IMR-90 (cell line): ENCODE data around the gene ETS1. TPM values are rescaled to one million over a fixed set of nuclear protein-coding genes. Genes with fewer than 3 reads are reported as not detected.

Experiments used
- ATAC-seq: fragments of 200-7000 bp; cut with Tn5 transposase; 2 replicates; pipeline ENCODE4 v1.9.1; 2020; ENCODE audit warnings: low read depth, mild to moderate bottlenecking, moderate library complexity
- BruUV-seq: library from RNA; stranded (reverse); fragments of 400-500 nt; replicated peaks from 2 replicates; lab custom pipeline; 2021; lab: Mats Ljungman, UMichigan
- CTCF ChIA-PET: fragments of 300-600 bp; formaldehyde crosslinking; extraction: SDS; loops from one replicate; lab custom pipeline; 2021; ENCODE audit warnings: antibody characterized with exemption; lab: Yijun Ruan, JAX
- POLR2A ChIA-PET: fragments of 300-600 bp; sonication (Branson Sonifier 250); formaldehyde crosslinking; loops from one replicate; lab custom pipeline; 2022; ENCODE audit warnings: antibody characterized with exemption; ENCODE audit not compliant: unreplicated experiment; lab: Charles Lee
- DNase-seq: peaks from one replicate; pipeline ENCODE4 v3.0.0; 2013
- H2AFZ ChIP-seq: replicated peaks from 2 replicates; pipeline ENCODE3; 2013; ENCODE audit warnings: low read length, mild to moderate bottlenecking; ENCODE audit not compliant: poor library complexity
- H2AK5ac ChIP-seq: 2 replicates; pipeline ENCODE4 v1.6.1; 2013; ENCODE audit warnings: low read depth, low read length, inconsistent platforms
- H2AK9ac ChIP-seq: replicated peaks from 2 replicates; pipeline ENCODE3; 2013; ENCODE audit warnings: mild to moderate bottlenecking, low read depth, low read length, moderate library complexity; ENCODE audit not compliant: poor library complexity
- H2BK120ac ChIP-seq: 2 replicates; pipeline ENCODE4 v1.6.1; 2013; ENCODE audit warnings: low read depth, low read length, inconsistent platforms
- H2BK15ac ChIP-seq: 3 replicates; pipeline ENCODE4 v1.6.1; 2013; ENCODE audit warnings: low read depth, low read length, inconsistent platforms
- H2BK20ac ChIP-seq: 2 replicates; pipeline ENCODE4 v1.6.1; 2013; ENCODE audit warnings: low read depth, mild to moderate bottlenecking, inconsistent platforms, low read length, moderate library complexity
- H2BK5ac ChIP-seq: 2 replicates; pipeline ENCODE4 v1.6.1; 2013; ENCODE audit warnings: mild to moderate bottlenecking, low read depth, low read length, inconsistent platforms; ENCODE audit not compliant: poor library complexity, severe bottlenecking
- H3K14ac ChIP-seq: replicated peaks from 2 replicates; pipeline ENCODE4 v1.6.1; 2013; ENCODE audit warnings: low read depth, low read length, inconsistent platforms
- H3K18ac ChIP-seq: 2 replicates; pipeline ENCODE4 v1.6.1; 2013; ENCODE audit warnings: low read depth, low read length, control low read depth
- H3K23ac ChIP-seq: 2 replicates; pipeline ENCODE4 v1.6.1; 2013; ENCODE audit warnings: low read depth, low read length, inconsistent platforms
- H3K27ac ChIP-seq: 2 replicates; pipeline ENCODE4 v1.5.1; 2013; ENCODE audit warnings: mild to moderate bottlenecking, control low read depth, low read length; ENCODE audit not compliant: insufficient read depth
- H3K27me3 ChIP-seq: 2 replicates; pipeline ENCODE4 v1.6.1; 2013; ENCODE audit warnings: low read length; ENCODE audit not compliant: control insufficient read depth, insufficient read depth
- H3K36me3 ChIP-seq: 2 replicates; pipeline ENCODE4 v1.6.1; 2013; ENCODE audit warnings: low read length, mixed read lengths; ENCODE audit not compliant: control insufficient read depth, insufficient read depth
- H3K4ac ChIP-seq: 2 replicates; pipeline ENCODE4 v1.6.1; 2013; ENCODE audit warnings: low read depth, low read length, inconsistent platforms
- H3K4me1 ChIP-seq: 2 replicates; pipeline ENCODE4 v1.6.1; 2013; ENCODE audit warnings: low read length, mixed read lengths; ENCODE audit not compliant: control insufficient read depth, insufficient read depth
- H3K4me2 ChIP-seq: 2 replicates; pipeline ENCODE4 v1.6.1; 2013; ENCODE audit warnings: low read depth, mild to moderate bottlenecking, control low read depth, low read length, moderate library complexity
- H3K4me3 ChIP-seq: 2 replicates; pipeline ENCODE4 v1.5.1; 2013; ENCODE audit warnings: low read depth, mild to moderate bottlenecking, control low read depth, low read length, moderate library complexity; ENCODE audit not compliant: insufficient read depth
- H3K56ac ChIP-seq: 2 replicates; pipeline ENCODE4 v1.6.1; 2013; ENCODE audit warnings: low read length, inconsistent platforms; ENCODE audit not compliant: insufficient read depth; ENCODE audit errors: extremely low read depth
- H3K79me1 ChIP-seq, 2 experiments: 2 replicates each; pipeline ENCODE4 v1.6.1; 2013; ENCODE audit warnings: low read length in 2 of 2, inconsistent platforms in 1 of 2, low read depth in 1 of 2
- H3K9ac ChIP-seq: 2 replicates; pipeline ENCODE4 v1.6.1; 2013; ENCODE audit warnings: low read depth, low read length, control low read depth
- H3K9me1 ChIP-seq: 2 replicates; pipeline ENCODE4 v1.6.1; 2013; ENCODE audit warnings: low read length, inconsistent platforms; ENCODE audit not compliant: insufficient read depth
- H3K9me3 ChIP-seq: 2 replicates; pipeline ENCODE4 v1.6.1; 2013; ENCODE audit warnings: low read length; ENCODE audit not compliant: control insufficient read depth, insufficient read depth
- H4K20me1 ChIP-seq: 2 replicates; pipeline ENCODE4 v1.6.1; 2013; ENCODE audit warnings: low read length, inconsistent platforms; ENCODE audit not compliant: insufficient read depth
- H4K5ac ChIP-seq: 2 replicates; pipeline ENCODE4 v1.6.1; 2013; ENCODE audit warnings: mild to moderate bottlenecking, low read depth, low read length, control low read depth
- H4K8ac ChIP-seq, 2 experiments: 2 replicates each; pipeline ENCODE4 v1.6.1; 2013; ENCODE audit warnings: low read depth in 2 of 2, low read length in 2 of 2, control low read depth in 1 of 2, inconsistent platforms in 1 of 2
- H4K91ac ChIP-seq: 2 replicates; pipeline ENCODE4 v1.6.1; 2013; ENCODE audit warnings: low read depth, low read length, inconsistent platforms; ENCODE audit not compliant: insufficient read depth
- BHLHE40 ChIP-seq: fragments of 150-350 bp; IDR thresholded peaks from 2 replicates; pipeline ENCODE4 v1.6.1; 2016; ENCODE audit warnings: mild to moderate bottlenecking, low read depth, low read length
- CEBPB ChIP-seq: IDR thresholded peaks from 2 replicates; pipeline ENCODE4 v1.6.1; 2012; ENCODE audit warnings: low read depth, low read length, improper control_type of control experiment
- CHD1 ChIP-seq: IDR thresholded peaks from 2 replicates; pipeline ENCODE4 v1.6.1; 2012; ENCODE audit warnings: low read depth, low read length, improper control_type of control experiment
- CTCF ChIP-seq: conservative IDR thresholded peaks from 2 replicates; pipeline ENCODE4 v1.5.1; 2012; ENCODE audit warnings: mild to moderate bottlenecking, low read depth, low read length, improper control_type of control experiment
- ELK1 ChIP-seq: fragments of 150-350 bp; IDR thresholded peaks from 2 replicates; pipeline ENCODE4 v1.6.1; 2016; ENCODE audit warnings: low read depth, mild to moderate bottlenecking, low read length, moderate library complexity, borderline replicate concordance
- FOS ChIP-seq: fragments of 150-350 bp; IDR thresholded peaks from 2 replicates; pipeline ENCODE4 v1.6.1; 2016; ENCODE audit warnings: low read depth, low read length
- MAFK ChIP-seq: IDR thresholded peaks from 2 replicates; pipeline ENCODE4 v1.6.1; 2012; ENCODE audit warnings: low read depth, low read length, improper control_type of control experiment
- MAZ ChIP-seq: IDR thresholded peaks from 2 replicates; pipeline ENCODE4 v1.6.1; 2012; ENCODE audit warnings: low read depth, mild to moderate bottlenecking, low read length, improper control_type of control experiment, moderate library complexity, borderline replicate concordance
- MXI1 ChIP-seq: IDR thresholded peaks from 2 replicates; pipeline ENCODE4 v1.6.1; 2012; ENCODE audit warnings: low read depth, mild to moderate bottlenecking, low read length, moderate library complexity, borderline replicate concordance
- NFE2L2 ChIP-seq: fragments of 150-350 bp; IDR thresholded peaks from 2 replicates; pipeline ENCODE4 v1.6.1; 2016; ENCODE audit warnings: low read depth, mild to moderate bottlenecking, low read length
- POLR2A ChIP-seq: IDR thresholded peaks from 2 replicates; pipeline ENCODE4 v1.6.1; 2012; ENCODE audit warnings: mild to moderate bottlenecking, low read depth, low read length
- RAD21 ChIP-seq: IDR thresholded peaks from 2 replicates; pipeline ENCODE4 v1.6.1; 2012; ENCODE audit warnings: low read length, improper control_type of control experiment
- RCOR1 ChIP-seq: IDR thresholded peaks from 2 replicates; pipeline ENCODE4 v1.6.1; 2012; ENCODE audit warnings: mild to moderate bottlenecking, low read length, improper control_type of control experiment; ENCODE audit not compliant: insufficient replicate concordance
- RFX5 ChIP-seq: IDR thresholded peaks from 2 replicates; pipeline ENCODE4 v1.8.0; 2012; ENCODE audit warnings: low read depth, mild to moderate bottlenecking, low read length, moderate library complexity
- SMC3 ChIP-seq: fragments of 150-350 bp; IDR thresholded peaks from 2 replicates; pipeline ENCODE4 v1.6.1; 2016; ENCODE audit warnings: low read depth, mild to moderate bottlenecking, antibody characterized with exemption, low read length, moderate library complexity
- USF2 ChIP-seq: fragments of 150-350 bp; IDR thresholded peaks from 2 replicates; pipeline ENCODE4 v1.6.1; 2017; ENCODE audit warnings: mild to moderate bottlenecking, antibody characterized with exemption, low read length, low read depth
- WGBS, 2 experiments: methylation state at CpG; one replicate each; pipeline versions ENCODE4 v1.1.5 to v1.1.7; 2013; ENCODE audit warnings: missing lambda C conversion rate in 2 of 2; ENCODE audit not compliant: insufficient read length in 1 of 2; ENCODE audit errors: extremely low coverage in 2 of 2; 5-methylcytosine and 5-hydroxymethylcytosine counted together
- dilution Hi-C: fragments of 300-500 bp; cut with HindIII; formaldehyde crosslinking; loops from one replicate; pipeline ENCODE4 v1.14.3; 2018; ENCODE audit warnings: low sequenced_read_pairs; ENCODE audit not compliant: unreplicated experiment
- in situ Hi-C: fragments of 300-500 bp; cut with MboI; formaldehyde crosslinking; loops from 3 replicates; pipeline ENCODE4 v1.14.3; 2019; ENCODE audit warnings: low sequenced_read_pairs, inconsistent platforms, mixed read lengths
- intact Hi-C: fragments of 100-400 bp; cut with micrococcal nuclease; formaldehyde crosslinking; loops from 2 replicates; pipeline ENCODE4 v1.10.0; 2022
- polyA plus RNA-seq, 3 experiments: library from polyadenylated mRNA; depleted of rRNA; stranded (reverse); fragments of >200 nt; gene quantifications; 2 replicates each; pipeline ENCODE4 v1.2.3, GENCODE V29; 2012; ENCODE audit warnings: low replicate concordance in 1 of 3
- total RNA-seq: library from RNA; depleted of rRNA; stranded (reverse); fragments of >200 nt; gene quantifications from 2 replicates; pipeline ENCODE4 v1.2.3, GENCODE V29; 2012

Gene ETS1
- total and polyA plus RNA-seq, 2 of the 4 experiments (the other 2 are of a cell fraction), result 41.2 to 56.3 TPM

- 83% methylated on average over 6 of the region's 11 CpGs; no CpG with 5 or more reads in 1 of the 2 experiments for WGBS, 2 experiments
- no peak overlapping the region for H3K23ac ChIP-seq
- no peak overlapping the region for H2BK5ac ChIP-seq
- H4K91ac ChIP-seq, result no peak overlapping the region
- H3K4ac ChIP-seq, result no peak overlapping the region
- no peak overlapping the region for H4K8ac ChIP-seq
- H2BK20ac ChIP-seq, result no peak overlapping the region
- no peak overlapping the region for H3K56ac ChIP-seq
- DNase-seq (no peak), ATAC-seq (no peak)
- CTCF ChIA-PET, result no interaction called here
- intact Hi-C loops (no loop called here), in situ Hi-C loops (no loop called here), dilution Hi-C loops (no loop called here)
- TF ChIP-seq RCOR1 (no peak), MXI1 (no peak), RAD21 (no peak), CEBPB (no peak), POLR2A (no peak), USF2 (no peak), FOS (no peak), NFE2L2 (no peak), SMC3 (no peak), ELK1 (no peak), MAFK (no peak), BHLHE40 (no peak), MAZ (no peak), RFX5 (no peak), CTCF (no peak), CHD1 (no peak)
- no peaks in the 10 kb centered on the region for H3K4me1 ChIP-seq
- no TSS peak for BruUV-seq
- no peak overlapping the region for H3K9ac ChIP-seq
- H4K20me1 ChIP-seq, result no peaks in the 10 kb centered on the region
- H3K14ac ChIP-seq, result no peak overlapping the region
- no peak overlapping the region for H3K27ac ChIP-seq
- H3K9me3 ChIP-seq, result no peaks in the 10 kb centered on the region
- H3K36me3 ChIP-seq, result no peaks in the 10 kb centered on the region
- H3K9me1 ChIP-seq, result no peaks in the 10 kb centered on the region
- no peak overlapping the region for H3K18ac ChIP-seq
- POLR2A ChIA-PET, result no interaction called here
- no peak overlapping the region for H2BK120ac ChIP-seq
- no peak overlapping the region for H4K5ac ChIP-seq
- H2AFZ ChIP-seq, result no peak overlapping the region
- no peak overlapping the region for H3K4me3 ChIP-seq
- peaks cover 17% of the 10 kb centered on the region for H3K27me3 ChIP-seq
- H2BK15ac ChIP-seq, result no peak overlapping the region
- no peak overlapping the region for H2AK9ac ChIP-seq
- H3K79me1 ChIP-seq, result no peaks in the 10 kb centered on the region
- no peak overlapping the region for H2AK5ac ChIP-seq
- H3K4me2 ChIP-seq, result no peak overlapping the region
Measured at GRCh38 chr11:128568166-128568778, 19.1 kb downstream of the ETS1 start.
